ENCODE results near the gene PMVK. TPM values are rescaled to one million over a fixed set of nuclear protein-coding genes. Genes with fewer than 3 reads are reported as not detected.

Gene PMVK
- total RNA-seq, result 5.8 and 6.5 TPM in 2 replicates

DNA sequence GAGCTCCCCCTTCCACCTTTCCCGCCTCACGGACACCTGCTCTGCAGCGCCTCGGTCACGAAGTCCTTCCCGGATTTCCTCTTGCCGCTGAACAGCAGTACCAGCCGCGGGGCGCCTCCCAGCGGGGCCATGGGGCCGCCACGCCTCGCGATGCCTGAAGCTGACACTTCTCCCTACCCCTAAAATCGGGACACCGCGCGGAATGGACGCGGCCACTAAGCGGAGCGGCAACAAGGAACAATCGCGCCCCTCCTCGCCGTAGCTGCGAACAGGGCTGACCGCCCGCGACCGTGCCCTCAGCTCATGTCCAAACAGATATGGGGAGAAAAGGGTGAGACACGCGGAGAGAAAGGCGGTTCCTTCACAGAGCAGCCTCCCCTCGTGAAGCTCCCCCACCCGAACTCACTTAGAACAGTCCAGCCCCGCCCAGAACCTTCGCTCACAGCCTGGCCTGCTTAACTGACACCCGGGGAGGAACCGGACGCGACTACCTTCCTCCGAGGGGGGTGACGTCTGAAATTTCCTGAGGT lies at the start of gene PMVK:
PMVK (minus strand) TSS at position 165 of the 530 bp plus-strand sequence; CDS start at position 131, 34 bp downstream.

DNA sequence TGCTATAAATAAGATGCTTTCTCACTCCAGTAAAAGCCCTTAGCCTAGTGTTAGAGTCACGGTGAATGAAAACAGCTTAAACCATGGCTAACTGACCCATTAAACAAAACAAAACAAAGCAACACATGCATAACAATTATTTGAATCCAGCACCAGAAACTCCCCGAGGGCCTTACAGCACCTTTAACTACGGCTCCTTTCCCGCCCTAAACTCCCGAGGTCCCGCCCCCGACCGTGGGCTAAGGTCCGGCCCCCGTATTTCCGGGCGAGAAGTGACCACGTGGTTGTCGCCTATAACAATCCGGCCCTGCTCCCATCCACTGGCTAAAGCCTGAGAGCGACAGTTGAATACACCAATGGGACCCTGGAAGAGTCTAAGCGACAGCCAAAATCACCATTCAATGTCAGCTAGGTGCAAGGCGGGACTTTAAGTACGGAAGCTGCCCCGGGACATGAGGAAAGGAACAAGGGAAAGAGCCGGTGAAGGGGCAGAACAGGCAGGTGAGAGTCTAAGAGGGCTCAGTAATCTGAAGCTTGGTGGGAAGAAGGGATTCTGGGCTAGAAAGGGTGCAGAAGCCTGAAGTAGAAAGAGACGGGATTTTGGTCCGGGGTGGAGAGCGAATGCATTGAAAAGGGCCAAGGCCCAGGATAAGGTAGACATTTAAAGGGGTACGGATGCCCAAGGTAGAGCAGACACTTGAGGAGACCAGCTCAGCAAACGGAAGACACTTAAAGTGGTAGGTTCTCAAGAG lies 46.6 kb upstream of the PMVK start, which contains the start of gene FLAD1:
FLAD1 (plus strand) TSS at position 448 of the 752 bp plus-strand sequence. CDS start 351 bp downstream, outside the sequence.

DNA sequence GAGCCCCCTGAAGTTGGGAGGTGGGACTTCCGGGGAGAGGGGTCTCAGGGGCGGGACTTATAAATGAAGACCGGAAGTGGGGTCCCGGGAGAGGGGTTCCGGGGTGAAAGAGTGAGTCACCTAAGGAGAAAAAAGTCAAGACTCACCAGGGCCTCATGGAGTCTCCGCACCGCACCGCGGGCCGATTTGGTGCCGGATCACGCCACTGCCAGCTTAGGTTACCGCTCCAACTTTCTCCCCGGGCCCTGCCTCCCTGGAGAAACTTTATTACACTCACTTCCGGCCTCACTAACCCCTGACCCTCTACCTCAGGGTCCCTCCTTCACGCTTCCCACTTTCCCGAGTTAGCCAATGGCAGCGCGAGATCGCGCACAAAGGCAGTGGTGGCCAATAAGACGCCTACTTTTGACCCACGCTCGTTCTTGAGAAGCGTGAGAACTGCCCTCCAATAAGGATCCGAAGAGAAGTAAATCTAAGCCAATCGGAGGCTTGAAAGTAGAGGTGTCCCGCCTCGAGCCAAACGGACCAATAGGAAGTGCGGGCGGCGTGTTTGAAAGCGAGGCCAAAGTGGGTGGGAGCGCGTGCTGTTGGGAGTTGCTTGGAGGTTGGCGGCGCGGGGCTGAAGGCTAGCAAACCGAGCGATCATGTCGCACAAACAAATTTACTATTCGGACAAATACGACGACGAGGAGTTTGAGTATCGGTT lies 37.7 kb upstream of the PMVK start, which contains the start of gene CKS1B:
CKS1B (plus strand) TSS at position 580 of the 706 bp plus-strand sequence; CDS start at position 645, 65 bp downstream.

DNA sequence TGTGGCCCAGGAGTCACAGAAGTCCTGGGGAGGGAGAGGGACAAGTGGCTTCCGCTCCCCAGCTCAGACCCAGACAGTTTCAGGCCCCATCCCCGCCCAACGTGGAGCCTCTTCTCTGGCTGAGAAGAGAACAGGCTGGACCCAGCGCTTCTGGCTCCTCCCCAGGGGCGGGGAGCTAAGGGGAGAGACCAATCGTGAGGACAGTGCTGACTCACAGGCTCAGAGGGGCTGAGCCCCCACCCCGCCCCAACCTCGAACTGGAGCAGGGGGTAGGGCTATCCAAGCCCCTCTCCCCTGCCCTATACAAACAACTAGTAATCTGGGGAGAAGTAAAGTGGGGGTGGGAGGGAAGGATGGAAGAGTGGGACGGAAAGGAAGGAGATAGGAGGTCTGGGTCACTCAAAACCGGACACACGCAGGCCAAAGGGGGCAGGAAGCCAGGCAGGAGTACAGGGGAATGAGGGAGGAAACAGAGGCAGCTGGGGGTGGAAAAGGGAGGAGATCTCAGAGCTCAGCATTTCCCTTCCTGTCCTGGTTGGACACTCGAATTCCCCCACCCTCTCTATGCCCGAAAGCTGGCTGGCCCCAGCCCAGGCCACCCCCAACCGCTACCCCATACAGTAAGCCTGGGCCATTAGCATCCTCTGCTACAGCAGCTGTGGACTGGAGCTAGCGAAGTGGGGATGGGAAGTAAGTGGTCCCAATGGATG lies 34.3 kb upstream of the PMVK start, which contains the start of gene SHC1:
SHC1 (minus strand) TSS at position 117 of the 710 bp plus-strand sequence. CDS start 221 bp downstream, outside the sequence.

DNA sequence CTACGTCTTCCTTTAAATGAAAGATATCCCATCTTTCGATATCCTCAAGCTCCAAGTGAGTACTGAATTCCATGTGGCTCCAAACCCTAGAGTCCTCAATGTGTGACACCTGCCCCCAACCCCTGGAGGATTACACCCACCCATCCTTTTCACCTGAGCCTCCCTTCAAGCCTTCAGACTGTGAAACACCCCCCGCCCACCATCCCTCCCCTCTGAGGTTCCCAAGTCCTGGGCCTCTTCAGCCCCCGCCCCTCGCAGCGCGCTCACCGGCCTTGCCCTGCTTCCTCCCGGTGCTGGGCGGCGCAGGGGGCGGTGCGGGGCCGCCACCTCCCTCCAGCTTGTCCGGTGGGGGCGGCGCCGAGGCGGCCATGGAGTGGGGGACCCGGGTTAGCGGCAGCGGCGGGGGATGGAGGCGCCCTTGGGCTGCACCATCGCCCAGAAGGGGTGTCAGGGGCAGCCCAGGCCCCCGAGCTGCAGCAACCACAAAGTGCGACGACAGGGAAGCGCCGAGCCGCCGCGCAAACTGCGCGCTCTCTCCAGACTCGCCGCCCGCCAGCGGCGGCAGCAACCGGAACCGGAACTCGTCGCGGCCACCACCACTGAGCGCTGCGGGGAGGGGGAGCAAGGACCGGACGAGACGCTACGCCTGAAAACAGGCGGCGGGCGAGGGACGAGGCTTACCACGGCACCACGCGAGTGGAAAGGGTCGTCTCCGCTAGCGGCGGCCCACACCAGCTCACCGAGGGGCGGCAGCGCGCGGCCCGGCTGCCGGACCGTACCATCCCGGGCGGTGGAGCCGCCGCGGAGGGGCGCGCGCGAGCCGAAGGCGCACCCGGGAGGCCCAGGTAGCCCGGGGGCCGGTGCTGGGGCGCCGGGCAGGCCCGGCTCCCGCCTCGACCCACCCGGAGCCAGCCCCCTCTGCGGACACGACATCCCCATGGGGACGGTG lies 25.0 kb upstream of the PMVK start, which contains the start of gene PYGO2:
PYGO2 (minus strand) TSS at position 576 of the 949 bp plus-strand sequence; CDS start at position 370, 206 bp downstream.

DNA sequence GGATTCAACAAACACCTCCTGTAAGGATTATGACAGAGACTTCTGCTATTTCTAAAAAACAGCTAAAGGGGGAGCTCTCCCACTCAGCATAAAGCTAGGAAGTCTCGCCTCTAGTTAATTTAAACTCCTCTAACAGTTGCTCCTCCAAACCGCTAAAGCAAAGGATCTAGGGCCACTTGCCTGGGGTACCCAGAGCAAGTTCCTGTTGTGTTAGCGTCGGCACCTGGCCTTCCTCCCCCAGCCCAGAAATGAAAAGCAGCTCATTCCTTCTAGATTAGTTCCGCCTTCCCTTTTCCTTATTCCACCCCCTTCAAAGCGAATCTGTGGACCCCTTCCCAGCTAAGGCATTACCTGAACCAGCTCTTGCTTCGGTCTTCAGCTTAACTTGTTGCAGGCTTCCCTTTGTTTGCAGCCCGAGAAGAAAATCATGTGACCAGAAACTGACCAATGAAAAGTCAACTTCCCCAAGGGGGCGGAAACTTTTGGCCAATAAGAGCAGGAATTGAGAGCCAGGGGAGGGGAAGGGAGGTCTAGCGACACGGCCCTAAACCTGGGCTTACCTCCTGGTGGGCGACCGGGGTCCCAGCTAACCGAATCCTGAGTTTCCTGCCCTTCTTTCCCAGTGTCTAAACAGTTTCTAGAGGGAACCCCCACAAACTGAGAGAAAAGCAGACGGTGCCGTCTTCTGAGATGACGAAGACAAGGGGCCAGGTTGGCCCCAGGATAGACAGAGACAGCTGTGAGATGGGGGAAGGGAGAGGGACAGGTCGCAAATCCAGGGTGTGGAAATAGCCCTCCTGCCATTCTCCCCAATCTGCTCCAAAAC lies 19.4 kb upstream of the PMVK start, which contains the start of gene PBXIP1:
PBXIP1 (minus strand) TSS at position 382 of the 826 bp plus-strand sequence. CDS start 2,378 bp downstream, outside the sequence.

Small RNA genes lying within 50 kb of the gene (small RNA-seq; reads per million reads assigned to genes)
- not detected for gene MIR4258
- gene RF00017, result not detected

Other genes with a start within 250 kb of the PMVK start
- 1.2 and 2.3 TPM in 2 replicates for gene KCNN3, start 66.4 kb downstream of the PMVK start, total RNA-seq
- 59.8 and 75.1 TPM in 2 replicates for gene PBXIP1, start 19.4 kb upstream of the PMVK start, total RNA-seq
- gene PYGO2, start 25.1 kb upstream of the PMVK start, total RNA-seq, result 12.0 and 12.7 TPM in 2 replicates
- 312 and 348 TPM in 2 replicates for gene SHC1, start 34.0 kb upstream of the PMVK start, total RNA-seq
- gene CKS1B, start 38.0 kb upstream of the PMVK start, total RNA-seq, result 52.3 and 69.7 TPM in 2 replicates
- gene FLAD1, start 46.6 kb upstream of the PMVK start, total RNA-seq, result 32.7 and 35.1 TPM in 2 replicates
- 0.67 and 1.3 TPM in 2 replicates for gene LENEP, start 56.9 kb upstream of the PMVK start, total RNA-seq
- 15.4 and 16.8 TPM in 2 replicates for gene ZBTB7B, start 66.1 kb upstream of the PMVK start, total RNA-seq
- not detected in 2 replicates for gene DCST2, start 97.1 kb upstream of the PMVK start, total RNA-seq
- not detected in 2 replicates for gene DCST1, start 97.1 kb upstream of the PMVK start, total RNA-seq
- 508 and 513 TPM in 2 replicates for gene ADAM15, start 114.6 kb upstream of the PMVK start, total RNA-seq
- 11.7 and 12.7 TPM in 2 replicates for gene EFNA4, start 127.0 kb upstream of the PMVK start, total RNA-seq
- 1.6 and 3.6 TPM in 2 replicates for gene EFNA3, start 142.1 kb upstream of the PMVK start, total RNA-seq
- 84.4 and 125 TPM in 2 replicates for gene EFNA1, start 191.2 kb upstream of the PMVK start, total RNA-seq
- gene SLC50A1, start 199.1 kb upstream of the PMVK start, total RNA-seq, result 28.1 and 31.6 TPM in 2 replicates
- gene DPM3, start 203.8 kb upstream of the PMVK start, total RNA-seq, result 42.5 and 53.3 TPM in 2 replicates
- gene KRTCAP2, start 236.6 kb upstream of the PMVK start, total RNA-seq, result 81.0 and 141 TPM in 2 replicates
- 6.9 and 12.0 TPM in 2 replicates for gene TRIM46, start 237.1 kb upstream of the PMVK start, total RNA-seq